GM23338 (cell line): ENCODE results near the gene PDZD7. TPM values are rescaled to one million over a fixed set of nuclear protein-coding genes. Genes with fewer than 3 reads are reported as not detected.
A peak's percentile ranks its signal among the peaks of the same experiment; 100 is the strongest.

Experiments
- ATAC-seq: fragments of 200-7000 bp; cut with Tn5 transposase; 3 replicates; pipeline ENCODE4 v1.9.1; 2020
- DNase-seq: peaks from one replicate; pipeline ENCODE4 v3.0.0-alpha.2; 2015; ENCODE audit warnings: low spot score
- H2AFZ ChIP-seq: fragments of 200-600 bp; sonication (generic); 2 replicates; pipeline ENCODE4 v1.8.0; 2016; ENCODE audit warnings: antibody characterized with exemption, mild to moderate bottlenecking, moderate library complexity
- H3F3A ChIP-seq: fragments of 200-600 bp; sonication (generic); replicated peaks from 2 replicates; pipeline ENCODE4 v1.8.0; 2017; ENCODE audit warnings: antibody characterized with exemption, mixed run types, low read depth
- H3K27ac ChIP-seq: fragments of 200-600 bp; sonication (generic); 2 replicates; pipeline ENCODE4 v1.6.1; 2016; ENCODE audit warnings: low read depth
- H3K27me3 ChIP-seq: fragments of 200-600 bp; sonication (generic); 2 replicates; pipeline ENCODE4 v1.8.0; 2016; ENCODE audit warnings: mild to moderate bottlenecking, mixed run types, moderate library complexity; ENCODE audit not compliant: insufficient read depth
- H3K36me3 ChIP-seq: fragments of 200-600 bp; sonication (generic); 2 replicates; pipeline ENCODE4 v1.8.0; 2016; ENCODE audit warnings: mild to moderate bottlenecking; ENCODE audit not compliant: insufficient read depth
- H3K4me1 ChIP-seq: fragments of 200-600 bp; sonication (generic); 2 replicates; pipeline ENCODE4 v1.8.0; 2016; ENCODE audit warnings: mild to moderate bottlenecking, moderate library complexity; ENCODE audit not compliant: insufficient read depth
- H3K4me2 ChIP-seq: fragments of 200-600 bp; sonication (generic); 2 replicates; pipeline ENCODE4 v1.7.1; 2017; ENCODE audit warnings: mixed run types
- H3K4me3 ChIP-seq: fragments of 200-600 bp; sonication (generic); 2 replicates; pipeline ENCODE4 v1.6.1; 2016; ENCODE audit warnings: mixed run types
- H3K79me2 ChIP-seq: fragments of 200-600 bp; sonication (generic); replicated peaks from 2 replicates; pipeline ENCODE4 v1.8.0; 2017; ENCODE audit warnings: mild to moderate bottlenecking; ENCODE audit not compliant: insufficient read depth
- H3K9me2 ChIP-seq: fragments of 200-600 bp; sonication (generic); 2 replicates; pipeline ENCODE4 v1.8.0; 2017; ENCODE audit not compliant: insufficient read depth
- H4K20me1 ChIP-seq: fragments of 200-600 bp; sonication (generic); replicated peaks from 2 replicates; pipeline ENCODE4 v1.8.0; 2017; ENCODE audit warnings: mild to moderate bottlenecking; ENCODE audit not compliant: insufficient read depth
- H3K27ac Mint-ChIP-seq: 2 replicates; pipeline ENCODE4 v1.8.0; 2020; ENCODE audit warnings: inconsistent platforms, mild to moderate bottlenecking, moderate library complexity, mixed read lengths
- H3K27me3 Mint-ChIP-seq: 3 replicates; pipeline ENCODE4 v1.8.0; 2022; ENCODE audit warnings: low read depth, mild to moderate bottlenecking, moderate library complexity, mixed read lengths, inconsistent platforms; ENCODE audit not compliant: insufficient read depth, poor library complexity
- H3K36me3 Mint-ChIP-seq: 3 replicates; pipeline ENCODE4 v1.8.0; 2021; ENCODE audit warnings: low read depth, mild to moderate bottlenecking, inconsistent platforms, moderate library complexity, mixed read lengths
- H3K4me1 Mint-ChIP-seq: 3 replicates; pipeline ENCODE4 v1.8.0; 2020; ENCODE audit warnings: mild to moderate bottlenecking, inconsistent platforms, mixed read lengths
- H3K4me3 Mint-ChIP-seq: 3 replicates; pipeline ENCODE4 v1.8.0; 2021; ENCODE audit warnings: moderate library complexity, mild to moderate bottlenecking, inconsistent platforms, mixed read lengths
- H3K9me3 Mint-ChIP-seq: 3 replicates; pipeline ENCODE4 v1.8.0; 2020; ENCODE audit warnings: moderate library complexity, mild to moderate bottlenecking, inconsistent platforms, mixed read lengths
- CREB1 ChIP-seq: fragments of 250-450 bp; sonication (Bioruptor Pico); IDR thresholded peaks from 2 replicates; pipeline ENCODE4 v1.5.0; 2020; ENCODE audit warnings: low read depth, mild to moderate bottlenecking, moderate library complexity
- EZH2 ChIP-seq: fragments of 200-600 bp; sonication (generic); IDR thresholded peaks from one replicate; pipeline ENCODE4 v1.8.0; 2017; ENCODE audit warnings: antibody characterized with exemption, mild to moderate bottlenecking, low read depth; ENCODE audit not compliant: unreplicated experiment
- EZH2phosphoT487 ChIP-seq: fragments of 200-600 bp; sonication (generic); IDR thresholded peaks from one replicate; pipeline ENCODE4 v1.8.1; 2018; ENCODE audit warnings: antibody characterized with exemption; ENCODE audit not compliant: unreplicated experiment
- JUNB ChIP-seq: IDR thresholded peaks from one replicate; pipeline ENCODE4 v1.6.1; 2016; ENCODE audit warnings: antibody characterized with exemption; ENCODE audit not compliant: unreplicated experiment
- NANOG ChIP-seq: IDR thresholded peaks from 2 replicates; pipeline ENCODE4 v1.6.1; 2016; ENCODE audit warnings: antibody characterized with exemption, borderline replicate concordance
- POLR2AphosphoS5 ChIP-seq: IDR thresholded peaks from 2 replicates; pipeline ENCODE4 v1.6.1; 2016; ENCODE audit warnings: antibody characterized with exemption, low read depth
- REST ChIP-seq: IDR thresholded peaks from one replicate; pipeline ENCODE4 v1.6.1; 2018; ENCODE audit warnings: antibody characterized with exemption; ENCODE audit not compliant: unreplicated experiment
- STAT1 ChIP-seq: IDR thresholded peaks from one replicate; pipeline ENCODE4 v1.6.1; 2016; ENCODE audit warnings: antibody characterized with exemption; ENCODE audit not compliant: unreplicated experiment
- ZNF114 ChIP-seq: fragments of 250-450 bp; sonication (Bioruptor Pico); IDR thresholded peaks from 2 replicates; pipeline ENCODE4 v1.5.0; 2020; ENCODE audit warnings: mild to moderate bottlenecking, moderate library complexity
- ZNF331 ChIP-seq: fragments of 250-450 bp; sonication (Bioruptor Pico); IDR thresholded peaks from 2 replicates; pipeline ENCODE4 v1.5.0; 2020; ENCODE audit warnings: low read depth, mild to moderate bottlenecking, moderate library complexity
- ZNF462 ChIP-seq: fragments of 250-450 bp; sonication (Bioruptor Pico); IDR thresholded peaks from 2 replicates; pipeline ENCODE4 v1.5.0; 2020; ENCODE audit warnings: mild to moderate bottlenecking, moderate library complexity
- polyA plus RNA-seq: library from polyadenylated mRNA; unstranded; fragments of >200 nt; fragmentation: Nextera tagmentation; extraction: Ambion mirVana; gene quantifications from 2 replicates; pipeline ENCODE4 v1.2.1, GENCODE V29; 2016
- total RNA-seq: library from RNA; depleted of rRNA; stranded (reverse); fragments of >200 nt; shearing (Covaris generic); gene quantifications from 2 replicates; pipeline ENCODE4 v1.2.3, GENCODE V29; 2014
- TF ChIP-seq, protein P1 (sequence below), 2 experiments: fragments of 200-600 bp in 1 of 2; sonication (generic) in 1 of 2; conservative IDR thresholded peaks; 2 replicates each; pipeline versions ENCODE4 v1.5.1 to v1.6.1; 2016 to 2017; ENCODE audit warnings: antibody characterized with exemption in 2 of 2, low read depth in 2 of 2, mild to moderate bottlenecking in 2 of 2, moderate library complexity in 1 of 2
- TF ChIP-seq, protein P2 (sequence below): IDR thresholded peaks from 2 replicates; pipeline ENCODE4 v1.6.1; 2016; ENCODE audit warnings: antibody characterized with exemption

Gene PDZD7
- total and polyA plus RNA-seq, 2 experiments from 2014 or later = 1.7 to 2.3 TPM

- H3K4me1 ChIP-seq = peaks cover 31% of the 10 kb centered on the region
- TF ChIP-seq JUNB (no peak), STAT1 (no peak), ZNF331 (CRISPR knock-in tag) (no peak), NANOG (no peak), REST (no peak), EZH2phosphoT487 (no peak), POLR2AphosphoS5 (no peak), EZH2 (no peak), ZNF114 (CRISPR knock-in tag) (no peak), CREB1 (CRISPR knock-in tag) (no peak), ZNF462 (no peak)
- TF ChIP-seq, protein P1, sequence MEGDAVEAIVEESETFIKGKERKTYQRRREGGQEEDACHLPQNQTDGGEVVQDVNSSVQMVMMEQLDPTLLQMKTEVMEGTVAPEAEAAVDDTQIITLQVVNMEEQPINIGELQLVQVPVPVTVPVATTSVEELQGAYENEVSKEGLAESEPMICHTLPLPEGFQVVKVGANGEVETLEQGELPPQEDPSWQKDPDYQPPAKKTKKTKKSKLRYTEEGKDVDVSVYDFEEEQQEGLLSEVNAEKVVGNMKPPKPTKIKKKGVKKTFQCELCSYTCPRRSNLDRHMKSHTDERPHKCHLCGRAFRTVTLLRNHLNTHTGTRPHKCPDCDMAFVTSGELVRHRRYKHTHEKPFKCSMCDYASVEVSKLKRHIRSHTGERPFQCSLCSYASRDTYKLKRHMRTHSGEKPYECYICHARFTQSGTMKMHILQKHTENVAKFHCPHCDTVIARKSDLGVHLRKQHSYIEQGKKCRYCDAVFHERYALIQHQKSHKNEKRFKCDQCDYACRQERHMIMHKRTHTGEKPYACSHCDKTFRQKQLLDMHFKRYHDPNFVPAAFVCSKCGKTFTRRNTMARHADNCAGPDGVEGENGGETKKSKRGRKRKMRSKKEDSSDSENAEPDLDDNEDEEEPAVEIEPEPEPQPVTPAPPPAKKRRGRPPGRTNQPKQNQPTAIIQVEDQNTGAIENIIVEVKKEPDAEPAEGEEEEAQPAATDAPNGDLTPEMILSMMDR (conservative IDR thresholded peaks at IDR 0.05; ENCODE audit: low read depth in 2 of 2) = no peak
- TF ChIP-seq, protein P2, sequence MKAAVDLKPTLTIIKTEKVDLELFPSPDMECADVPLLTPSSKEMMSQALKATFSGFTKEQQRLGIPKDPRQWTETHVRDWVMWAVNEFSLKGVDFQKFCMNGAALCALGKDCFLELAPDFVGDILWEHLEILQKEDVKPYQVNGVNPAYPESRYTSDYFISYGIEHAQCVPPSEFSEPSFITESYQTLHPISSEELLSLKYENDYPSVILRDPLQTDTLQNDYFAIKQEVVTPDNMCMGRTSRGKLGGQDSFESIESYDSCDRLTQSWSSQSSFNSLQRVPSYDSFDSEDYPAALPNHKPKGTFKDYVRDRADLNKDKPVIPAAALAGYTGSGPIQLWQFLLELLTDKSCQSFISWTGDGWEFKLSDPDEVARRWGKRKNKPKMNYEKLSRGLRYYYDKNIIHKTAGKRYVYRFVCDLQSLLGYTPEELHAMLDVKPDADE = no peak
- DNase-seq (no peak), ATAC-seq (no peak)
- peak overlapping the region; percentile 94 for H3K4me2 ChIP-seq
- H3F3A ChIP-seq = peaks cover 15% of the 10 kb centered on the region; the same call in 1 of the 2 replicates
- Mint-ChIP-seq H3K9me3 (peaks cover 2% of the 10 kb centered on the region; the same call in 1 of the 3 replicates), H3K27ac (no peak overlapping the region), H3K27me3 (peaks cover 72% of the 10 kb centered on the region), H3K4me1 (peaks cover 31% of the 10 kb centered on the region), H3K4me3 (peak overlapping the region; percentile 81), H3K36me3 (no peaks in the 10 kb centered on the region)
- H3K27ac ChIP-seq = no peak overlapping the region
- no peaks in the 10 kb centered on the region for H3K36me3 ChIP-seq
- H3K79me2 ChIP-seq = no peaks in the 10 kb centered on the region
- no peaks in the 10 kb centered on the region for H3K9me2 ChIP-seq
- H3K4me3 ChIP-seq = peak overlapping the region; percentile 74
- H4K20me1 ChIP-seq = peaks cover 9% of the 10 kb centered on the region
- peaks cover 83% of the 10 kb centered on the region for H3K27me3 ChIP-seq
- H2AFZ ChIP-seq = no peak overlapping the region; the same call in 1 of the 2 replicates
Measured at GRCh38 chr10:101065481-101066145, 34.7 kb upstream of the PDZD7 start.
